ACC112 (cell line): ENCODE measurements around the gene RRM2.
"Not testable (repeated sequence)": the region's sequence is repeated elsewhere in the genome, so short reads cannot be mapped to it uniquely, and the experiment has no call there.

ENCODE experiments used
- H2AFZ ChIP-seq: fragments of 200-600 bp; sonication (generic); one replicate; pipeline ENCODE4 v1.6.0; 2017; ENCODE audit warnings: antibody characterized with exemption, low read length; ENCODE audit not compliant: unreplicated experiment
- H3K27ac ChIP-seq: fragments of 200-600 bp; sonication (generic); 2 replicates; pipeline ENCODE4 v1.5.1; 2014; ENCODE audit warnings: low read depth, mild to moderate bottlenecking, antibody characterized with exemption, low read length, moderate library complexity
- H3K27me3 ChIP-seq: fragments of 200-600 bp; sonication (generic); 2 replicates; pipeline ENCODE4 v1.6.1; 2014; ENCODE audit warnings: mild to moderate bottlenecking, antibody characterized with exemption, low read length, moderate library complexity, mixed read lengths; ENCODE audit not compliant: insufficient read depth
- H3K36me3 ChIP-seq: fragments of 200-600 bp; sonication (generic); 2 replicates; pipeline ENCODE4 v1.6.1; 2016; ENCODE audit warnings: mild to moderate bottlenecking, antibody characterized with exemption, low read length, moderate library complexity, mixed read lengths; ENCODE audit not compliant: insufficient read depth
- H3K4me1 ChIP-seq: fragments of 200-600 bp; sonication (generic); one replicate; pipeline ENCODE4 v1.6.1; 2016; ENCODE audit warnings: low read length, mixed read lengths; ENCODE audit not compliant: insufficient read depth, unreplicated experiment, control insufficient read depth
- H3K4me3 ChIP-seq: fragments of 200-600 bp; sonication (generic); 2 replicates; pipeline ENCODE4 v1.5.1; 2014; ENCODE audit warnings: mild to moderate bottlenecking, low read depth, low read length
- H3K79me2 ChIP-seq: fragments of 200-600 bp; sonication (generic); one replicate; pipeline ENCODE4 v1.6.0; 2016; ENCODE audit warnings: low read length; ENCODE audit not compliant: control insufficient read depth, unreplicated experiment, insufficient read depth

RRM2 gene

GRCh38 chr2:10144771-10145518 is 22.4 kb downstream of the RRM2 start:
- Histone ChIP-seq H3K36me3 (no peaks in the 10 kb centered on the region), H3K79me2 (no peaks in the 10 kb centered on the region), H3K27me3 (no peaks in the 10 kb centered on the region), H2AFZ (no peak overlapping the region), H3K4me3 (no peak overlapping the region), H3K27ac (no peak overlapping the region), H3K4me1 (no peaks in the 10 kb centered on the region)

GRCh38 chr2:10145519-10146357 is 23.2 kb downstream of the RRM2 start:
- Histone ChIP-seq H3K36me3 (no peaks in the 10 kb centered on the region), H3K27ac (no peak overlapping the region), H3K4me3 (no peak overlapping the region), H3K27me3 (no peaks in the 10 kb centered on the region), H2AFZ (no peak overlapping the region), H3K79me2 (no peaks in the 10 kb centered on the region), H3K4me1 (no peaks in the 10 kb centered on the region)

- H3K36me3 ChIP-seq: no peaks in the 10 kb centered on the region
- H3K27ac ChIP-seq: no peak overlapping the region
- no peak overlapping the region for H3K4me3 ChIP-seq
- H3K4me1 ChIP-seq: no peaks in the 10 kb centered on the region
- no peak overlapping the region for H2AFZ ChIP-seq
- H3K79me2 ChIP-seq: no peaks in the 10 kb centered on the region
- H3K27me3 ChIP-seq: no peaks in the 10 kb centered on the region
Measured at GRCh38 chr2:10146366-10147005, 23.9 kb downstream of the RRM2 start.

DNA sequence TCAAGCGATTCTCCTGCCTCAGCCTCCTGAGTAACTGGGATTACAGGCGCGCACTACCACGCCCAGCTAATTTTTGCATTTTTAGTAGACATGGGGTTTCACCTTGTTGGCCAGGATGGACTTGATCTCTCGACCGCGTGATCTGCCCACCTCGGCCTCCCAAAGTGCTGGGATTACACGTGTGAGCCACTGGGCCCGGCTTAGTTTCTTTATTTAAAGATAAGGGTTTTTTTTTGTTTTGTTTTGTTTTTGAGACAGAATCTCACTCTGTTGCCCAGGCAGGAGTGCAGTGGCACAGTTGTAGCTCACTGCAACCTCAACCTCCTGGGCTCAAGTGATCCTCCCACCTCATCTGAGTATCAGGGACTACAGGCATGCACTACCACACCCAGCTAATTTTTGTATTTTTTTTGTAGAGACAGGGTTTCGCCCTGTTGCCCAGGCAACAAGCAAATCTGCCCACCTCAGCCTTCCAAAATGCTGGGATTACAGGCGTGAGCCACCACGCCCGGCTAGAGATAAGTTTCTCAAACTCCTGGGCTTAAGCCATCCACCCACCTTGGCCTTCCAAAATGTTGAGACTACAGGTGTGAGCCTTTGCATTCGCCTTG is 24.6 kb downstream of the RRM2 start:
- H3K4me3 ChIP-seq, H3K36me3 ChIP-seq, H3K4me1 ChIP-seq, H3K79me2 ChIP-seq, H3K27me3 ChIP-seq, H2AFZ ChIP-seq, H3K27ac ChIP-seq: not testable (repeated sequence)

GRCh38 chr2:10148268-10148667 is 25.7 kb downstream of the RRM2 start:
- Histone ChIP-seq H3K79me2 (no peaks in the 10 kb centered on the region), H3K27me3 (no peaks in the 10 kb centered on the region), H3K27ac (no peak overlapping the region), H3K4me1 (no peaks in the 10 kb centered on the region), H2AFZ (no peak overlapping the region), H3K4me3 (no peak overlapping the region), H3K36me3 (no peaks in the 10 kb centered on the region)

- H3K79me2 ChIP-seq: no peaks in the 10 kb centered on the region
- H3K27me3 ChIP-seq: no peaks in the 10 kb centered on the region
- H3K36me3 ChIP-seq: no peaks in the 10 kb centered on the region
Measured at GRCh38 chr2:10149635-10150034, 27.1 kb downstream of the RRM2 start.

GRCh38 chr2:10150436-10150835 is 27.9 kb downstream of the RRM2 start:
- no peaks in the 10 kb centered on the region for H3K4me1 ChIP-seq
- H2AFZ ChIP-seq: no peak overlapping the region
- no peaks in the 10 kb centered on the region for H3K36me3 ChIP-seq
- no peak overlapping the region for H3K27ac ChIP-seq
- no peaks in the 10 kb centered on the region for H3K79me2 ChIP-seq
- no peak overlapping the region for H3K4me3 ChIP-seq
- H3K27me3 ChIP-seq: no peaks in the 10 kb centered on the region

More at GRCh38 chr2:10149635-10150034, 27.1 kb downstream of the RRM2 start:
- Histone ChIP-seq H3K4me1 (no peaks in the 10 kb centered on the region), H3K27ac (no peak overlapping the region), H2AFZ (no peak overlapping the region), H3K4me3 (no peak overlapping the region)

DNA sequence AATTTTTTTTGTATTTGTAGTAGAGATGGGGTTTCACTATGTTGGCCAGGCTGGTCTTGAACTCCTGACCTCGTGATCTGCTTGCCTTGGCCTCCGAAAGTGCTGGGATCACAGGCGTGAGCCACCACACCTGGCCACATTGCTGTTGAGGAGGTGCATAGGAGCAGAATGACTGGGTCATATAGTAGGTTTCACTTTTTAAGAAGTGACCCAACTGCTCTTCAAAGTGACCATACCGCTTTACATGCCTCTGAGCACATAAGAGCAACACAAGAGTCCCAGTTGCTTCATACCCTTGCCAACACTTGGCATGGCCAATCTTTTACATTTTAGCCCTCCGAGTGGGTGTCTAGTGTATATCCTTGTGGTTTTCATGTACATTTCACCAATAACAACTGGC is 28.9 kb downstream of the RRM2 start:
- Histone ChIP-seq H3K4me1 (no peaks in the 10 kb centered on the region), H3K79me2 (no peaks in the 10 kb centered on the region), H3K4me3 (no peak overlapping the region), H3K27ac (no peak overlapping the region), H2AFZ (no peak overlapping the region), H3K27me3 (no peaks in the 10 kb centered on the region), H3K36me3 (no peaks in the 10 kb centered on the region)

DNA sequence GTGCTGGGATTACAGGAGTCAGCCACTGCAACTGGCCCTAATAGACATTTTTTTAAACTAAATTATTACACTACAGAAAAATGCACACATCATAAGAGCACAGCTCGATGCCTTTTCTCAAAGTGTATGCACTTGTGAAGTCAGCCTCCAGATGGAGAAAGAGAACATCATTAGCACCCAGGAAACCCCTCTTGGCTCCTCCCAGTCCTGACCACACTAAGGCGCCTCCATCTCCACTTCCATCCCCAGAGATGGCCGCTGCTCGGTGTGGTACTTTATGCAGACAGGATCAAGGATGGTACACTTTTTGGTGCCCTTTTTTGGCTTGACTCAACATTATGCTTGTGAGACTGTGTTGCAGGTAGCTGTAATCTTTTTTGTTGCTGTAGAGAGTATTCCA is 34.8 kb downstream of the RRM2 start:
- Histone ChIP-seq H3K79me2 (no peaks in the 10 kb centered on the region), H3K4me3 (no peak overlapping the region), H3K4me1 (peaks cover 9% of the 10 kb centered on the region), H3K27me3 (no peaks in the 10 kb centered on the region), H3K27ac (no peak overlapping the region), H2AFZ (no peak overlapping the region), H3K36me3 (no peaks in the 10 kb centered on the region)

GRCh38 chr2:10158681-10159080 is 36.1 kb downstream of the RRM2 start:
- no peaks in the 10 kb centered on the region for H3K27me3 ChIP-seq

More at GRCh38 chr2:10158681-10159080, 36.1 kb downstream of the RRM2 start:
- H2AFZ ChIP-seq: no peak overlapping the region
- H3K4me1 ChIP-seq: peaks cover 12% of the 10 kb centered on the region
- H3K79me2 ChIP-seq: no peaks in the 10 kb centered on the region
- H3K4me3 ChIP-seq: no peak overlapping the region
- no peak overlapping the region for H3K27ac ChIP-seq
- no peaks in the 10 kb centered on the region for H3K36me3 ChIP-seq
